OCI-LY7 (cell line): ENCODE measurements around the gene NAA16. TPM values are rescaled to one million over a fixed set of nuclear protein-coding genes. Genes with fewer than 3 reads are reported as not detected.

Experiments
- BruUV-seq: library from RNA; stranded (reverse); fragments of 400-500 nt; replicated peaks from 2 replicates; lab custom pipeline; 2021; lab: Mats Ljungman, UMichigan
- CTCF ChIA-PET: fragments of 300-600 bp; sonication (Branson Sonifier 250); formaldehyde crosslinking; loops from one replicate; lab custom pipeline; 2022; ENCODE audit warnings: antibody characterized with exemption; ENCODE audit not compliant: unreplicated experiment; lab: Charles Lee
- POLR2A ChIA-PET: fragments of 300-600 bp; sonication (Branson Sonifier 250); formaldehyde crosslinking; loops from one replicate; lab custom pipeline; 2022; ENCODE audit warnings: antibody characterized with exemption; lab: Charles Lee
- DNase-seq: peaks from one replicate; pipeline ENCODE4 v3.0.0-alpha.2; 2015; ENCODE audit warnings: low spot score
- H2AFZ ChIP-seq: fragments of 200-600 bp; sonication (generic), shearing (Covaris generic); 2 replicates; pipeline ENCODE4 v1.6.1; 2014; ENCODE audit warnings: mild to moderate bottlenecking, antibody characterized with exemption, low read length, moderate library complexity
- H3K27ac ChIP-seq: fragments of 200-600 bp; sonication (generic); 2 replicates; pipeline ENCODE4 v1.5.1; 2014; ENCODE audit warnings: mixed run types, low read depth, mild to moderate bottlenecking, moderate library complexity, low read length, inconsistent platforms; ENCODE audit not compliant: poor library complexity, severe bottlenecking
- H3K36me3 ChIP-seq: fragments of 200-600 bp; sonication (generic); 2 replicates; pipeline ENCODE4 v1.6.1; 2014; ENCODE audit warnings: mild to moderate bottlenecking, antibody characterized with exemption, low read length, moderate library complexity, mixed read lengths; ENCODE audit not compliant: insufficient read depth
- H3K4me1 ChIP-seq: fragments of 200-600 bp; sonication (generic); 2 replicates; pipeline ENCODE4 v1.5.1; 2014; ENCODE audit warnings: mild to moderate bottlenecking, low read length; ENCODE audit not compliant: insufficient read depth, poor library complexity, severe bottlenecking
- H3K4me2 ChIP-seq: fragments of 200-600 bp; sonication (generic); 2 replicates; pipeline ENCODE4 v1.6.1; 2014; ENCODE audit warnings: mild to moderate bottlenecking, low read length
- H3K4me3 ChIP-seq: fragments of 200-600 bp; sonication (generic); 2 replicates; pipeline ENCODE4 v1.5.1; 2014; ENCODE audit warnings: mild to moderate bottlenecking, low read depth, low read length; ENCODE audit not compliant: poor library complexity, severe bottlenecking
- H3K79me2 ChIP-seq: fragments of 200-600 bp; sonication (generic); 2 replicates; pipeline ENCODE4 v1.6.1; 2016; ENCODE audit warnings: low read depth, mild to moderate bottlenecking, low read length, moderate library complexity, mixed read lengths; ENCODE audit not compliant: insufficient read depth
- H3K9me2 ChIP-seq: fragments of 200-600 bp; sonication (generic); 2 replicates; pipeline ENCODE4 v1.6.1; 2016; ENCODE audit warnings: mild to moderate bottlenecking, low read length, mixed read lengths; ENCODE audit not compliant: insufficient read depth
- H3K9me3 ChIP-seq: fragments of 200-600 bp; sonication (generic); 2 replicates; pipeline ENCODE4 v1.6.1; 2014; ENCODE audit warnings: mild to moderate bottlenecking, mixed run types, low read length, mixed read lengths
- H4K20me1 ChIP-seq: fragments of 200-600 bp; sonication (generic); 2 replicates; pipeline ENCODE4 v1.6.1; 2014; ENCODE audit warnings: mild to moderate bottlenecking, antibody characterized with exemption, low read length, moderate library complexity, mixed read lengths; ENCODE audit not compliant: insufficient read depth
- EZH2phosphoT487 ChIP-seq: fragments of 200-600 bp; sonication (generic); IDR thresholded peaks from 2 replicates; pipeline ENCODE4 v1.6.1; 2018; ENCODE audit warnings: low read depth, borderline replicate concordance, mild to moderate bottlenecking, mixed run types, antibody characterized with exemption, low read length, moderate library complexity, mixed read lengths
- intact Hi-C: fragments of 100-400 bp; cut with micrococcal nuclease; formaldehyde crosslinking; loops from one replicate; pipeline ENCODE4 v1.10.0; 2022; ENCODE audit not compliant: unreplicated experiment
- total RNA-seq, 2 experiments: library from RNA; depleted of rRNA in 1 of 2; stranded (reverse); fragments of >200 nt in 1 of 2; shearing (Covaris generic) in 1 of 2; gene quantifications; 2 replicates each; pipeline ENCODE4 v1.2.3, GENCODE V29; 2014 to 2022
- TF ChIP-seq, protein P1 (sequence below): fragments of 200-600 bp; sonication (generic); conservative IDR thresholded peaks from 2 replicates; pipeline ENCODE4 v1.5.1; 2014; ENCODE audit warnings: mild to moderate bottlenecking, antibody characterized with exemption, low read length, moderate library complexity, mixed read lengths

The NAA16 gene
- total RNA-seq, 2 experiments from 2014 or later: 22.4 to 45.9 TPM

DNA sequence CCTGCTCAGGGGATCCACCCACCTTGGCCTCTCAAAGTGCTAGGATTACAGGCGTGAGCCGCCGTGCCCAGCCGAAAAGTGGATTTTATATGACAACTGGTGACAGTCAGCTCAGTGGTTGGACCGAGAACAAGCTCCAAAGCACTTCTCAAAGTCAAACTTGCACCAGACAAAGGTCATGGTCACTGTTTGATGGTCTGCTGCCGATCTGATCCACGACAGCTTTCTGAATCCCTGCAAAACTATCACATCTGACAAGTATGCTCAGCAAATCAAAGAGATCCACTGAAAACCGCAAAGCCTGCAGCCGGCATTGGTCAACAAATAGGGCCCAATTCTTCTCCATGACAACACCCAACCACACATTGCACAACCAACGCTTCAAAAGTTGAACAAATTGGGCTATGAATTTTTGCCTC is 21.6 kb upstream of the NAA16 start:
- Histone ChIP-seq H2AFZ (no peak overlapping the region), H3K79me2 (no peaks in the 10 kb centered on the region), H3K9me2 (no peaks in the 10 kb centered on the region), H3K36me3 (no peaks in the 10 kb centered on the region), H3K9me3 (no peaks in the 10 kb centered on the region), H3K4me2 (no peak overlapping the region), H4K20me1 (no peaks in the 10 kb centered on the region), H3K4me1 (no peaks in the 10 kb centered on the region), H3K27ac (no peak overlapping the region), H3K4me3 (no peak overlapping the region)
- intact Hi-C loops: no loop called here
- ChIA-PET CTCF (no interaction called here), POLR2A (no interaction called here)
- no peak for TF ChIP-seq EZH2phosphoT487
- TF ChIP-seq, protein P1, sequence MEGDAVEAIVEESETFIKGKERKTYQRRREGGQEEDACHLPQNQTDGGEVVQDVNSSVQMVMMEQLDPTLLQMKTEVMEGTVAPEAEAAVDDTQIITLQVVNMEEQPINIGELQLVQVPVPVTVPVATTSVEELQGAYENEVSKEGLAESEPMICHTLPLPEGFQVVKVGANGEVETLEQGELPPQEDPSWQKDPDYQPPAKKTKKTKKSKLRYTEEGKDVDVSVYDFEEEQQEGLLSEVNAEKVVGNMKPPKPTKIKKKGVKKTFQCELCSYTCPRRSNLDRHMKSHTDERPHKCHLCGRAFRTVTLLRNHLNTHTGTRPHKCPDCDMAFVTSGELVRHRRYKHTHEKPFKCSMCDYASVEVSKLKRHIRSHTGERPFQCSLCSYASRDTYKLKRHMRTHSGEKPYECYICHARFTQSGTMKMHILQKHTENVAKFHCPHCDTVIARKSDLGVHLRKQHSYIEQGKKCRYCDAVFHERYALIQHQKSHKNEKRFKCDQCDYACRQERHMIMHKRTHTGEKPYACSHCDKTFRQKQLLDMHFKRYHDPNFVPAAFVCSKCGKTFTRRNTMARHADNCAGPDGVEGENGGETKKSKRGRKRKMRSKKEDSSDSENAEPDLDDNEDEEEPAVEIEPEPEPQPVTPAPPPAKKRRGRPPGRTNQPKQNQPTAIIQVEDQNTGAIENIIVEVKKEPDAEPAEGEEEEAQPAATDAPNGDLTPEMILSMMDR: no peak
- DNase-seq: no peak
- no TSS peak for BruUV-seq

DNA sequence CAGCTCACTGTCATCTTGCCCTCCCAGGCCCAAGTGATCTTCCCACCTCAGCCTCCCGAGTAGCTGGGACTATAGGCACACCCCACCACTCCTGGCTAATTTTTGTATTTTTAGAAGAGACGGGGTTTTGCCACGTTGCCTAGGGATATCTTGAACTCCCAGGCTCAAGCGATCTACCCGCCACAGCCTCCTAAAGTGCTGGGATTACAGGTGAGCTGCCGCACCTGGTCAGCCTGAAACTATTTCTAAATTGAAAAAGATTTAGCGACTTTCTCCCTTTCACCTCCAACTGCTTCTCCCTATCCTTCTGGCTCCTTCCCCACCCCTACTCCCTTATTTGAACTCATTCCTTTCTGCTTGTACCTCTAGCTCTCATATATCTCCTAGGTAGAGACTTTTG is 19.8 kb upstream of the NAA16 start:
- Histone ChIP-seq H2AFZ (no peak overlapping the region), H3K4me3 (no peak overlapping the region), H3K4me1 (no peaks in the 10 kb centered on the region), H3K4me2 (no peak overlapping the region), H3K27ac (no peak overlapping the region), H3K9me3 (no peaks in the 10 kb centered on the region), H3K9me2 (no peaks in the 10 kb centered on the region), H3K36me3 (no peaks in the 10 kb centered on the region), H4K20me1 (no peaks in the 10 kb centered on the region), H3K79me2 (no peaks in the 10 kb centered on the region)
- BruUV-seq: no TSS peak
- ChIA-PET CTCF (no interaction called here), POLR2A (interaction anchor here (0.6 kb wide), 1 partner anchor 9 kb away, joined by 3 read pairs; no protein-coding TSS in a partner anchor)
- DNase-seq: no peak
- intact Hi-C loops: no loop called here
- TF ChIP-seq EZH2phosphoT487: no peak
- TF ChIP-seq, protein P1: no peak

DNA sequence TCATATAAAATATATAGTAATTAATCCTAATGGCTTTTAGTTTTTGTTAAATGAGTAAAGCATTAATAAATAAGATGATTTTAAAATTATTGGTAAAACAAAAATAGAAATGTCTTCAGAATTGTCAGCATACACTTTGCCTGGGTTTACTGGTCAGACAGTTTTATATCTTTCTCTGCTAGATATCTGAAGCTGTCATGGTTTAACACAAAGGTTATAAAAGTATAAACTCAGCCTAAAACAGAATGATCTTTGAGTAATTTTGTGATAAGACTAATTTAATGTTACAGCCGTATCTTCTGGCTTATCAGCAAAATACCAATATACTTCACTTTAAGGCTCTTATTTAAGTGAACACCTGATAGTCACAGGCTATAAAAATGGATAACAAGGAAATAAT is 17.8 kb upstream of the NAA16 start:
- H3K4me1 ChIP-seq: no peaks in the 10 kb centered on the region

More for the DNA sequence above, 17.8 kb upstream of the NAA16 start:
- TF ChIP-seq, protein P1: no peak
- TF ChIP-seq EZH2phosphoT487: no peak
- Histone ChIP-seq H3K4me2 (no peak overlapping the region), H3K4me3 (no peak overlapping the region), H3K9me2 (no peaks in the 10 kb centered on the region), H4K20me1 (no peaks in the 10 kb centered on the region), H3K27ac (no peak overlapping the region), H2AFZ (no peak overlapping the region), H3K79me2 (no peaks in the 10 kb centered on the region), H3K36me3 (no peaks in the 10 kb centered on the region), H3K9me3 (no peaks in the 10 kb centered on the region)
- DNase-seq: no peak
- intact Hi-C loops: no loop called here
- no TSS peak for BruUV-seq
- ChIA-PET CTCF (no interaction called here), POLR2A (interaction anchor here (0.6 kb wide), 1 partner anchor 299 kb away, joined by 4 read pairs; no protein-coding TSS in a partner anchor)
